ENCODE results near the gene CTSV. TPM values are rescaled to one million over a fixed set of nuclear protein-coding genes. Genes with fewer than 3 reads are reported as not detected.
"Not testable (repeated sequence)": the region's sequence is repeated elsewhere in the genome, so short reads cannot be mapped to it uniquely, and the experiment has no call there.

Gene CTSV
- total and polyA plus RNA-seq, 10 of the 15 experiments (the other 5 are each of a cell fraction or from before 2014, with no cell fraction given), result 0.10 to 0.51 (median 0.19) TPM; not detected in 1

- in situ Hi-C loops (cut with MboI) (no loop called here), intact Hi-C loops (cut with micrococcal nuclease; ENCODE audit: unreplicated experiment) (no loop called here)
- no peak overlapping the region for H3K27ac ChIP-seq (ENCODE audit: control insufficient read depth, insufficient read depth)
- H3K9me3 ChIP-seq (replicated peaks; ENCODE audit: control insufficient read depth, insufficient read depth, low read length), result no peaks in the 10 kb centered on the region
- 30% methylated on average over 7 of the region's 7 CpGs for WGBS (ENCODE audit: insufficient coverage, insufficient replicate concordance, low lambda C conversion rate, missing lambda C conversion rate)
- no peak for FAIRE-seq
- POLR2A ChIA-PET, result interaction anchor here (0.9 kb wide), 1 partner anchor 57 kb away, joined by 3 read pairs; no protein-coding TSS in a partner anchor
- RAD21 ChIA-PET (ENCODE audit: unreplicated experiment), result no interaction called here
- SMC1A ChIA-PET (ENCODE audit: uncharacterized antibody, unreplicated experiment), result no interaction called here
- no peaks in the 10 kb centered on the region for H3K36me3 ChIP-seq (ENCODE audit: control insufficient read depth in 2 of 2, insufficient read depth in 2 of 2, low read length in 1 of 2)
- no peaks in the 10 kb centered on the region for H3K27me3 ChIP-seq (replicated peaks in 1 of 2; ENCODE audit: control insufficient read depth in 2 of 2, insufficient read depth in 2 of 2, low read length in 1 of 2)
- no peak overlapping the region for H3K9ac ChIP-seq (ENCODE audit: control insufficient read depth, insufficient read depth, low read length)
- no peak overlapping the region for H3K4me2 ChIP-seq (ENCODE audit: control insufficient read depth, insufficient read depth)
- H3K4me1 ChIP-seq (ENCODE audit: control insufficient read depth, insufficient read depth, low read length), result no peaks in the 10 kb centered on the region
- H3K4me3 ChIP-seq, result no peak overlapping the region
- no peak for ATAC-seq
- DNase-seq (ENCODE audit: low read depth, low spot score), result no peak
- TF ChIP-seq RAD21 (IDR thresholded peaks at IDR 0.05; ENCODE audit: insufficient read depth, low read depth, low read length), result no peak
- TF ChIP-seq IKZF2 (IDR thresholded peaks at IDR 0.05), result no peak
- no peak for TF ChIP-seq ZNF207 (IDR thresholded peaks at IDR 0.05; ENCODE audit: borderline replicate concordance)
- no peak for TF ChIP-seq POLR2AphosphoS2 (IDR thresholded peaks at IDR 0.05; ENCODE audit: low read depth, low read length)
- TF ChIP-seq NR2C1 (IDR thresholded peaks at IDR 0.05), result no peak
- no peak for TF ChIP-seq NFXL1 (IDR thresholded peaks at IDR 0.05; ENCODE audit: borderline replicate concordance)
- TF ChIP-seq NKRF (conservative IDR thresholded peaks at IDR 0.05), result no peak
- TF ChIP-seq IKZF1 (conservative IDR thresholded peaks at IDR 0.05), result no peak
- TF ChIP-seq MAX (IDR thresholded peaks at IDR 0.05; ENCODE audit: low read depth, low read length), result no peak
- no peak overlapping the region for H2AFZ ChIP-seq (ENCODE audit: control insufficient read depth, low read depth, low read length)
- no TSS peak for BruUV-seq (replicated peaks)
- no peaks in the 10 kb centered on the region for H3K79me2 ChIP-seq (ENCODE audit: control insufficient read depth, insufficient read depth, low read length)
- CTCF ChIA-PET, result no interaction called here
- H4K20me1 ChIP-seq (ENCODE audit: control insufficient read depth, insufficient read depth), result no peaks in the 10 kb centered on the region
Measured at GRCh38 chr9:97072285-97072776, 33.4 kb upstream of the CTSV start.

GRCh38 chr9:97070325-97070724 lies 31.4 kb upstream of the CTSV start:
- BruUV-seq (replicated peaks); SMC1A ChIA-PET (ENCODE audit: uncharacterized antibody, unreplicated experiment); H3K79me2 ChIP-seq (ENCODE audit: control insufficient read depth, insufficient read depth, low read length); H3K27me3 ChIP-seq (replicated peaks in 1 of 2; ENCODE audit: control insufficient read depth in 2 of 2, insufficient read depth in 2 of 2, low read length in 1 of 2); POLR2A ChIA-PET; H3K27ac ChIP-seq (ENCODE audit: control insufficient read depth, insufficient read depth); H4K20me1 ChIP-seq (ENCODE audit: control insufficient read depth, insufficient read depth); H3K4me3 ChIP-seq; H3K4me1 ChIP-seq (ENCODE audit: control insufficient read depth, insufficient read depth, low read length); DNase-seq (ENCODE audit: low read depth, low spot score); CTCF ChIA-PET; H3K4me2 ChIP-seq (ENCODE audit: control insufficient read depth, insufficient read depth); H3K36me3 ChIP-seq (ENCODE audit: control insufficient read depth in 2 of 2, insufficient read depth in 2 of 2, low read length in 1 of 2); in situ Hi-C loops (cut with MboI); H3K9ac ChIP-seq (ENCODE audit: control insufficient read depth, insufficient read depth, low read length); H3K9me3 ChIP-seq (replicated peaks; ENCODE audit: control insufficient read depth, insufficient read depth, low read length); RAD21 ChIA-PET (ENCODE audit: unreplicated experiment); H2AFZ ChIP-seq (ENCODE audit: control insufficient read depth, low read depth, low read length); intact Hi-C loops (cut with micrococcal nuclease; ENCODE audit: unreplicated experiment); ATAC-seq: not testable (repeated sequence)
- 48% methylated on average over 4 of the region's 4 CpGs for WGBS (ENCODE audit: insufficient coverage, insufficient replicate concordance, low lambda C conversion rate, missing lambda C conversion rate)
- FAIRE-seq, result peak; percentile 62

Measured in GM12878 (cell line).